ENCODE results near the gene GABRP. TPM values are rescaled to one million over a fixed set of nuclear protein-coding genes. Genes with fewer than 3 reads are reported as not detected.

GABRP gene
- total and polyA plus RNA-seq, 10 donors, result 0.03 to 0.20 TPM; not detected in 8

- H3K27me3 ChIP-seq (replicated peaks in 1 of 7), result peaks cover 0 to 8% (median 0%) of the 10 kb centered on the region in 7 donors
- no peaks in the 10 kb centered on the region for H3K9me3 ChIP-seq
- TF ChIP-seq CTCF (IDR thresholded peaks at IDR 0.05 in 8 of 11, conservative IDR thresholded peaks at IDR 0.05 in 3 of 11) (no peak), POLR2A (IDR thresholded peaks at IDR 0.05) (no peak), POLR2AphosphoS5 (IDR thresholded peaks at IDR 0.05) (no peak)
- intact Hi-C loops (cut with DNase I; ENCODE audit: low total_unique reads), result no loop called here
- H3K27ac ChIP-seq, result no peak overlapping the region
- no peaks in the 10 kb centered on the region for H3K4me1 ChIP-seq
- no peaks in the 10 kb centered on the region for H3K36me3 ChIP-seq
- 60 to 83% (median 69%) methylated on average over 2 of the region's 2 CpGs for WGBS, 5 donors
- no peak overlapping the region for H3K4me3 ChIP-seq
- DNase-seq, result no peak
These were observed 65.8 kb downstream of the GABRP start for GRCh38 chr5:170849374-170849773.

- Histone ChIP-seq H3K4me3 (no peak overlapping the region), H3K36me3 (no peaks in the 10 kb centered on the region), H3K9me3 (peaks cover 0 to 12% (median 7%) of the 10 kb centered on the region in 8 donors), H3K27ac (no peak overlapping the region), H3K27me3 (replicated peaks in 1 of 7) (peaks cover 0 to 4% (median 0%) of the 10 kb centered on the region in 7 donors), H3K4me1 (no peaks in the 10 kb centered on the region)
- no peak for TF ChIP-seq CTCF (IDR thresholded peaks at IDR 0.05 in 8 of 11, conservative IDR thresholded peaks at IDR 0.05 in 3 of 11)
- no peak for TF ChIP-seq POLR2A (IDR thresholded peaks at IDR 0.05)
- no peak for TF ChIP-seq POLR2AphosphoS5 (IDR thresholded peaks at IDR 0.05)
- WGBS, 5 donors, result 74 to 91% (median 85%) methylated on average over 6 of the region's 6 CpGs
- intact Hi-C loops (cut with DNase I; ENCODE audit: low total_unique reads), result no loop called here
- no peak for DNase-seq
These were observed 71.0 kb downstream of the GABRP start for GRCh38 chr5:170854566-170854965.

- peaks cover 4 to 37% (median 28%) of the 10 kb centered on the region in 8 donors for H3K9me3 ChIP-seq
- 83 to 91% (median 90%) methylated on average over 2 of the region's 2 CpGs for WGBS, 5 donors
- no peak for DNase-seq
- peaks cover 0 to 4% (median 0%) of the 10 kb centered on the region in 6 donors for H3K4me1 ChIP-seq
- H3K4me3 ChIP-seq, result no peak overlapping the region
- H3K36me3 ChIP-seq, result peaks cover 0 to 3% (median 0%) of the 10 kb centered on the region in 6 donors
- no peak overlapping the region for H3K27ac ChIP-seq
- TF ChIP-seq POLR2AphosphoS5 (IDR thresholded peaks at IDR 0.05), result no peak
- TF ChIP-seq CTCF (IDR thresholded peaks at IDR 0.05 in 8 of 11, conservative IDR thresholded peaks at IDR 0.05 in 3 of 11), result no peak
- TF ChIP-seq POLR2A (IDR thresholded peaks at IDR 0.05), result no peak
- intact Hi-C loops (cut with DNase I; ENCODE audit: low total_unique reads), result no loop called here
- H3K27me3 ChIP-seq (replicated peaks in 1 of 7), result peaks cover 0 to 16% (median 4%) of the 10 kb centered on the region in 7 donors
These were observed 73.5 kb downstream of the GABRP start for GRCh38 chr5:170857066-170857465.

GRCh38 chr5:170860415-170860814 lies 76.9 kb downstream of the GABRP start:
- peaks cover 0 to 13% (median 6%) of the 10 kb centered on the region in 6 donors for H3K4me1 ChIP-seq
- peaks cover 0 to 40% (median 12%) of the 10 kb centered on the region in 7 donors for H3K27me3 ChIP-seq (replicated peaks in 1 of 7)
- H3K36me3 ChIP-seq, result peaks cover 0 to 3% (median 0%) of the 10 kb centered on the region in 6 donors
- H3K4me3 ChIP-seq, result no peak overlapping the region
- intact Hi-C loops (cut with DNase I; ENCODE audit: low total_unique reads), result no loop called here
- peaks cover 4 to 42% (median 31%) of the 10 kb centered on the region in 8 donors for H3K9me3 ChIP-seq
- DNase-seq, result no peak
- no peak for TF ChIP-seq POLR2AphosphoS5 (IDR thresholded peaks at IDR 0.05)
- no peak for TF ChIP-seq CTCF (IDR thresholded peaks at IDR 0.05 in 8 of 11, conservative IDR thresholded peaks at IDR 0.05 in 3 of 11)
- no peak for TF ChIP-seq POLR2A (IDR thresholded peaks at IDR 0.05)
- no peak overlapping the region for H3K27ac ChIP-seq

Measured in spleen (tissue), 11 donors.